ENCODE data around the gene CUTA. TPM values are rescaled to one million over a fixed set of nuclear protein-coding genes. Genes with fewer than 3 reads are reported as not detected.
"Not testable (repeated sequence)": the region's sequence is repeated elsewhere in the genome, so short reads cannot be mapped to it uniquely, and the experiment has no call there.

The CUTA gene
- total RNA-seq, 2 donors from 2014 or later: 106 to 156 TPM

DNA sequence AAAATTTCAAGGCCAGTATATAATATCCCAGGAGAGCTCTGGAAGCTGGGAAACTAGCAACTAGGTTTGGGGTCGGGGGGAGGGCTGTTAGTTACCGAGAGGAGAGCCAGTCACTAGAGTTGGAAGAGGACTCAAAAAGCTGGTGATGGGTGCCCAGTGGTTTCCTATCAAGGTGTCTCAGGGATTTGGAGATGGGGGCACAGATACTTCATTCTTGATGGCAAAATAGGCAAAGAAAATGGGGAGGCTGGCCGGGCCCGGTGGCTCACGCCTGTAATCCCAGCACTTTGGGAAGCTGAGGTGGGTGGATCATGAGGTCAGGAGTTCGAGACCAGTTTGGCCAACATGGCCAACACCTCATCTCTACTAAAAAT lies 6.3 kb downstream of the CUTA start:
- Mint-ChIP-seq H3K4me3 (peak overlapping the region; percentile 88), H3K9me3 (no peaks in the 10 kb centered on the region), H3K36me3 (peaks cover 13% of the 10 kb centered on the region), H3K27me3 (no peaks in the 10 kb centered on the region), H3K4me1 (ENCODE audit: low read depth in 2 of 2) (peaks cover 43 to 51% of the 10 kb centered on the region in 2 donors), H3K27ac (peak overlapping the region; percentile 73 to 89)
- no peak for DNase-seq (ENCODE audit: low spot score)
- no peak for ATAC-seq

DNA sequence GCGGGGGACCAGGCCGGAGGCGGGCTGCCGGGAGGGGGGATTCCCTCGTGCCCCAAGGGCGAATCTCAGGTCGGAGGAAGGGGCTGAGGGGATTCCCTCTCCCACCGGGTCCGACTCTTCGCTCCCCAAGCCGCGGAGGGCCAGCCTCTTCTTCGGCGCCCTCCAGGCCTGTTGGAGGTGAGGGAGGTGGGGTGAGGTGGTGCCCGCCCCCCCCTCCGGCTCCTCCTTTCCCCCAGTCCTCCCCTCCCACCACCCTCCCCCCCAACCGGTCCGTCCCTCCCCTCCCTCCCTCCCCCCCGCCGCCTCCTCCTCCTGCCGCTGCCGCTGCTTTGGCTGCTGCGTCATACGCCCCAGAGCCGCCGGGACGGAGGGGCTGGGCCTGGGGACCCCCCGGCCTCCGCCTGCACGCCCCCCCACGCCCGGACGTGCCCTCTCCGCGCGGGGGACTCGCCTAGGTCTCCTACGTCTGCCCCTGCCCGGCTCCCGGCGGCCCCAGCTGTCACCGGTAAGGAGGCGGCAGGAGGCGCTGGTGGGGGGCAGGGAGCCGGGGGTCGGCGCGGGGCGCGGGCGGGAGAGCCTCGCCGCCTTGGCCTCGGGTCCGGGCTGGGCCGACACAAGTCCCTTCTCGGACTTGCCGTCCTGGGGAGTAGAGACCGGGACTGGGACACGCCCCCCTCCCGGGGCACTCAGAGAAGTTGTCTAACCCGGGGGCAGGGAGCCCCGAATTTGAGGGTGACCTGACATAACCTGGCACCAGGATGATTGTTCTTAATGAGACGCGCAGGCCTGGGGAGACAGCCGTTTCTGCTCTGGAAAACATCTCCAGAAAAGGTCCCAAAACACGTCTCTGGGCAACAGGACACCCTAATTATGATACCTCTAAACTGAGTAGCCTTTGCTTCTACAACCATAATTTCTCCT lies 6.9 kb downstream of the CUTA start, which contains the start of gene PHF1:
TSS of gene PHF1 (plus strand) at position 304 of the 921 bp plus-strand sequence. CDS start 1,250 bp downstream, outside the sequence.
- Mint-ChIP-seq H3K9me3 (no peaks in the 10 kb centered on the region), H3K27me3 (no peaks in the 10 kb centered on the region), H3K27ac (peak within 1 kb of the TSS; percentile 89 to 94), H3K36me3 (peaks cover 13% of the 10 kb centered on the region), H3K4me3 (peak within 1 kb of the TSS; percentile 88), H3K4me1 (ENCODE audit: low read depth in 2 of 2) (peaks cover 40 to 45% of the 10 kb centered on the region in 2 donors)
- DNase-seq (ENCODE audit: low spot score): peak; percentile 87
- peak; percentile 69 to 77 for ATAC-seq

DNA sequence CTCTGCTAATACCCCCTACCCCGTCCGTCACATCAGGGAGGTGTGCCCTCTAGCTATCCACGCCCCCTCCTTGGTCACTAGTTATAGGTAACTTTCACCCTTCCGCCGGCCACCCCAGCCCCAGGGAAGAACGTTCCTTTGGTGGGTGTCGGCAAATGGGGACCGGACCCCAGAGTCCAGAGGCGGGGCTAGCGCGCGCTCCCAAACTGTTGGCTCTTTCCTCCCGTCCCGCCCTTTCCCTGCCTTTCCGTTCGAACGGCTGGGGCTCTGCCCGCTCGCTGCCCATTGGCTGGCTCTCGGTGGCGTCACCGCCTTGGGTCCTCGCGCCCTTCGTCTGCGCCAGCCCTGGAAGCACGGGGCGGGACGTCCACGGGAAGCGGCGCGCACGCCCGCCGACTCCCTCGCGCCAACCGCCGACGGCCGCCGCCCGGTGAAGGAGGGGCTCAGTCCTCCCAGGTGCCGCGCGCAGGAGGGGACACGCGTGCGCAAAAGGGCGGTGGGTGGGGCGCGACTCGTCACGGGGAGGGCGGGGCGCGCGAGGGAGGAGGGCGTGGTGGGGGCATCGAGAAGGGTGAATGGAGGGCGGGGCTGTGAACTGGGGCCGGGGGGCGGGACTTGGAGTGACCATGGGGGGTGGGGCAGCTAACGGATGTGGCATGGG lies 7.7 kb downstream of the CUTA start:
- peaks cover 37 to 40% of the 10 kb centered on the region in 2 donors for H3K4me1 Mint-ChIP-seq (ENCODE audit: low read depth in 2 of 2)
- H3K9me3 Mint-ChIP-seq: no peaks in the 10 kb centered on the region
- ATAC-seq: peak; percentile 90 to 92
- no peaks in the 10 kb centered on the region for H3K27me3 Mint-ChIP-seq
- peak; percentile 100 for DNase-seq (ENCODE audit: low spot score)
- H3K4me3 Mint-ChIP-seq: peak overlapping the region; percentile 88
- peaks cover 6% of the 10 kb centered on the region for H3K36me3 Mint-ChIP-seq
- H3K27ac Mint-ChIP-seq: peak overlapping the region; percentile 89 to 94

DNA sequence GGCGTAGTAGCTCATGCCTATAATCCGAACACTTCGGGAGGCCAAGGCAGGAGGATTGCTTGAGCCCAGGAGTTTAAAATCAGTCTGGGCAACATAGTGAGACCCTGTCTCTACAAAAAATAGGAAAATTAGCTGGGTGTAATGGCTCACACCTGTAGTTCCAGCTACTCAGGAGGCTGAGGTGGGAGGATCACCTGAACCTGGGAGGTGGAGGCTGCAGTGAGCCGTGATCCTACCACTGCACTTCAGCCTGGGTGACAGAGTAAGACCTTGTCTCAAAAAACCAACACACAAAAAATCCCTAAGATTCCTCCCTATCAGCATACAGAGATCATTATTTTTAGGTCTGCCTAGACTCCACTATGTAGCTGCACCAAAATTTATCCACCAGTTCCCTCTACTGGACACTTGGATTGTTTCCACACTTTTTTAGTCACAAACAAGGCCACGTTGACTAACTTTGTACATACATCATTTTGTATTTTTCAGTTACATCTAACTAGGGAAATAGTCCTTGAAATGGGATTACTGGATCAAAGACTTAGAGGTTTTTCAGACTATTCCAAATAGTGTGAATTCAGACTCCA lies 10.7 kb downstream of the CUTA start:
- Mint-ChIP-seq H3K4me3 (no peak overlapping the region), H3K9me3 (no peaks in the 10 kb centered on the region), H3K4me1 (ENCODE audit: low read depth in 2 of 2) (peaks cover 20 to 31% of the 10 kb centered on the region in 2 donors), H3K27ac (peak overlapping the region in 1 of 2 donors; percentile 53), H3K36me3 (peaks cover 8% of the 10 kb centered on the region), H3K27me3 (no peaks in the 10 kb centered on the region)
- ATAC-seq (no peak), DNase-seq (ENCODE audit: low spot score) (no peak)

DNA sequence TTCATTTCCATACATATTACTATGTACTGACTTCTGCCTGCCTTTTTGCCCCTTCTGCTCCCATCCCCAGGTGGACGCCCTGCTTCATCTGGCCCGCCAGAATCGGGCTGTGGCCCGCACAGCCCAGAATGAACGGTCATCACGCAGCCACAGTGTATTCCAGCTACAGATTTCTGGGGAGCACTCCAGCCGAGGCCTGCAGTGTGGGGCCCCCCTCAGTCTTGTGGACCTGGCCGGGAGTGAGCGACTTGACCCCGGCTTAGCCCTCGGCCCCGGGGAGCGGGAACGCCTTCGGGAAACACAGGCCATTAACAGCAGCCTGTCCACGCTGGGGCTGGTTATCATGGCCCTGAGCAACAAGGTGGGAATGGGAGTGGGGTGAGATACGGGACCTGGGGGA lies 11.8 kb downstream of the CUTA start:
- no peaks in the 10 kb centered on the region for H3K27me3 Mint-ChIP-seq
- no peak overlapping the region for H3K27ac Mint-ChIP-seq
- H3K36me3 Mint-ChIP-seq: peaks cover 8% of the 10 kb centered on the region
- no peaks in the 10 kb centered on the region for H3K9me3 Mint-ChIP-seq
- peaks cover 15 to 30% of the 10 kb centered on the region in 2 donors for H3K4me1 Mint-ChIP-seq (ENCODE audit: low read depth in 2 of 2)
- H3K4me3 Mint-ChIP-seq: no peak overlapping the region
- no peak for DNase-seq (ENCODE audit: low spot score)
- no peak for ATAC-seq

- ATAC-seq (no peak), DNase-seq (ENCODE audit: low spot score) (no peak)
- peaks cover 8% of the 10 kb centered on the region for H3K36me3 Mint-ChIP-seq
- peaks cover 15 to 30% of the 10 kb centered on the region in 2 donors for H3K4me1 Mint-ChIP-seq (ENCODE audit: low read depth in 2 of 2)
- H3K9me3 Mint-ChIP-seq: no peaks in the 10 kb centered on the region
- H3K4me3 Mint-ChIP-seq: no peak overlapping the region
- no peaks in the 10 kb centered on the region for H3K27me3 Mint-ChIP-seq
- H3K27ac Mint-ChIP-seq: no peak overlapping the region
These were observed 12.4 kb downstream of the CUTA start for GRCh38 chr6:33405386-33405940.

DNA sequence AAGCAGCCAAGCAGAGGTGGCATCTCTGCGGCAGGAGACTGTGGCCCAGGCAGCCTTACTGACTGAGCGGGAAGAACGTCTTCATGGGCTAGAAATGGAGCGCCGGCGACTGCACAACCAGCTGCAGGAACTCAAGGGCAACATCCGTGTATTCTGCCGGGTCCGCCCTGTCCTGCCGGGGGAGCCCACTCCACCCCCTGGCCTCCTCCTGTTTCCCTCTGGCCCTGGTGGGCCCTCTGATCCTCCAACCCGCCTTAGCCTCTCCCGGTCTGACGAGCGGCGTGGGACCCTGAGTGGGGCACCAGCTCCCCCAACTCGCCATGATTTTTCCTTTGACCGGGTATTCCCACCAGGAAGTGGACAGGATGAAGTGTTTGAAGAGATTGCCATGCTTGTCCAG lies 13.0 kb downstream of the CUTA start:
- Mint-ChIP-seq H3K4me1 (ENCODE audit: low read depth in 2 of 2) (peaks cover 12 to 27% of the 10 kb centered on the region in 2 donors), H3K4me3 (no peak overlapping the region), H3K27me3 (no peaks in the 10 kb centered on the region), H3K9me3 (no peaks in the 10 kb centered on the region), H3K36me3 (peaks cover 8% of the 10 kb centered on the region), H3K27ac (no peak overlapping the region)
- DNase-seq (ENCODE audit: low spot score) (no peak), ATAC-seq (no peak)

DNA sequence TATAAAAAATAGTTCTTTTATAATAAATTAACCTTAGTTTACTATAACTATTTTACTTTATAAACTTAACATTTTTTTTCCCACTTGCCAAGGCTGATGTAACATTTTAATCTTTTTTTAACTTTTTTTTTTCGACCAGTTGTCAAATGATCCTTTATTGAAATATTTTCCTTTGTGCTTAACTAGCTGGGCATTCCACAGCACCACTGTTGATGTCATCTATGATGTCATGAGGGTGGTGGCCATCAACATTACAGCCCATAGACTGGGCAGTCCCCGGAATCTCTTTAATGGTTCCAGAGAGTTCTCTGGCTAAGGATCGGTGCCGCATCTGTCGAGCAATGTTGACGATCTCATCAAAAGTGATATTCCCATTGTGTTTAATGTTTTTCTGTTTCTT lies 18.0 kb downstream of the CUTA start:
- H3K4me3 Mint-ChIP-seq; H3K27ac Mint-ChIP-seq; DNase-seq (ENCODE audit: low spot score); H3K9me3 Mint-ChIP-seq; ATAC-seq; H3K27me3 Mint-ChIP-seq: not testable (repeated sequence)
- peaks cover 15% of the 10 kb centered on the region for H3K36me3 Mint-ChIP-seq
- H3K4me1 Mint-ChIP-seq (ENCODE audit: low read depth in 2 of 2): peaks cover 8 to 20% of the 10 kb centered on the region in 2 donors

GRCh38 chr6:33398601-33399000 lies 19.3 kb downstream of the CUTA start:
- peaks cover 3 to 21% of the 10 kb centered on the region in 2 donors for H3K4me1 Mint-ChIP-seq (ENCODE audit: low read depth in 2 of 2)
- H3K9me3 Mint-ChIP-seq; DNase-seq (ENCODE audit: low spot score); H3K4me3 Mint-ChIP-seq; ATAC-seq; H3K36me3 Mint-ChIP-seq; H3K27ac Mint-ChIP-seq; H3K27me3 Mint-ChIP-seq: not testable (repeated sequence)

GRCh38 chr6:33397541-33397940 lies 20.4 kb downstream of the CUTA start:
- DNase-seq (ENCODE audit: low spot score): no peak
- no peak overlapping the region for H3K27ac Mint-ChIP-seq
- peaks cover 10 to 29% of the 10 kb centered on the region in 2 donors for H3K4me1 Mint-ChIP-seq (ENCODE audit: low read depth in 2 of 2)
- H3K4me3 Mint-ChIP-seq: no peak overlapping the region
- no peaks in the 10 kb centered on the region for H3K9me3 Mint-ChIP-seq
- ATAC-seq: no peak
- peaks cover 14% of the 10 kb centered on the region for H3K36me3 Mint-ChIP-seq
- H3K27me3 Mint-ChIP-seq: no peaks in the 10 kb centered on the region

- H3K9me3 Mint-ChIP-seq: no peaks in the 10 kb centered on the region
- DNase-seq (ENCODE audit: low spot score) (no peak), ATAC-seq (no peak)
- peaks cover 25 to 46% of the 10 kb centered on the region in 2 donors for H3K4me1 Mint-ChIP-seq (ENCODE audit: low read depth in 2 of 2)
- H3K27me3 Mint-ChIP-seq: no peaks in the 10 kb centered on the region
- H3K27ac Mint-ChIP-seq: peak overlapping the region; percentile 92 to 93
- H3K36me3 Mint-ChIP-seq: peaks cover 19% of the 10 kb centered on the region
- peak overlapping the region; percentile 95 for H3K4me3 Mint-ChIP-seq
These were observed 24.9 kb downstream of the CUTA start for GRCh38 chr6:33392979-33393378.

DNA sequence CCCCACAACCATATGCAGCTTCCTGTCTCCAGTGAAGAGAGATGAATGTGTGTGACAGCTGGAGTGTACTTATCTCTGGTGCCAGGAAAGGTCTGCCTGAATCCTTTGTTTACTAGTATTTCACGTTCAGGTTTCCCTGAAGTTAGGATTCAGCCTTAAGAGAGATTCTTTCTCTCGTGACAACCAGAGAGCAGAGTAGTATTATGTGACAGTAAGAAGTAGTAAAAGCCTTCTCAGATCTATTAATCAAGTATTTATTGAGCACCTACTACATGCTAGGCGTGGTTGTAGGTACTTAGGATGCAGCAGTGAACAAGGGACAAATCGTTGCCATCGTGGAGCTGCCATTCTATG lies 25.3 kb downstream of the CUTA start:
- ATAC-seq: no peak
- peak overlapping the region; percentile 95 for H3K4me3 Mint-ChIP-seq
- peaks cover 25 to 42% of the 10 kb centered on the region in 2 donors for H3K4me1 Mint-ChIP-seq (ENCODE audit: low read depth in 2 of 2)

GRCh38 chr6:33391922-33392594 lies 25.8 kb downstream of the CUTA start:
- Mint-ChIP-seq H3K27me3 (no peaks in the 10 kb centered on the region), H3K4me3 (peak overlapping the region; percentile 95), H3K9me3 (no peaks in the 10 kb centered on the region), H3K4me1 (ENCODE audit: low read depth in 2 of 2) (peaks cover 25 to 40% of the 10 kb centered on the region in 2 donors), H3K27ac (peak overlapping the region; percentile 92 to 93), H3K36me3 (peaks cover 12% of the 10 kb centered on the region)
- ATAC-seq (peak; percentile 0 to 25), DNase-seq (ENCODE audit: low spot score) (no peak)

More for the DNA sequence above, 25.3 kb downstream of the CUTA start:
- DNase-seq (ENCODE audit: low spot score): no peak
- no peaks in the 10 kb centered on the region for H3K27me3 Mint-ChIP-seq
- no peaks in the 10 kb centered on the region for H3K9me3 Mint-ChIP-seq
- peak overlapping the region; percentile 92 to 93 for H3K27ac Mint-ChIP-seq
- peaks cover 15% of the 10 kb centered on the region for H3K36me3 Mint-ChIP-seq

Measured in natural killer cell treated with Interleukin-12 subunit alpha and Interleukin-12 subunit beta and Interleukin-15 and Interleukin-18, amount 100 ng/mL, for 72 hours (primary cell).